Panc1 (cell line): Measurements from ENCODE around the gene KRT16. TPM values are rescaled to one million over a fixed set of nuclear protein-coding genes. Genes with fewer than 3 reads are reported as not detected.
"Not testable (repeated sequence)": the region's sequence is repeated elsewhere in the genome, so short reads cannot be mapped to it uniquely, and the experiment has no call there.

Experiments
- ATAC-seq: fragments of 200-7000 bp; cut with Tn5 transposase; 2 replicates; pipeline ENCODE4 v1.9.1; 2020; ENCODE audit warnings: mild to moderate bottlenecking, moderate library complexity
- BruUV-seq: library from RNA; stranded (reverse); fragments of 400-500 nt; replicated peaks from 2 replicates; lab custom pipeline; 2021; lab: Mats Ljungman, UMichigan
- CTCF ChIA-PET: fragments of 300-600 bp; sonication (Branson Sonifier 250); formaldehyde crosslinking; loops from one replicate; lab custom pipeline; 2022; ENCODE audit warnings: antibody characterized with exemption; lab: Charles Lee
- POLR2A ChIA-PET: fragments of 300-600 bp; sonication (Branson Sonifier 250); formaldehyde crosslinking; loops from one replicate; lab custom pipeline; 2022; ENCODE audit warnings: antibody characterized with exemption; lab: Charles Lee
- DNase-seq: peaks from one replicate; pipeline ENCODE4 v3.0.0-alpha.2; 2010; ENCODE audit warnings: low read depth, low spot score
- H3K27ac ChIP-seq: 2 replicates; pipeline ENCODE4 v1.5.1; 2011; ENCODE audit warnings: mild to moderate bottlenecking, low read length, inconsistent platforms
- H3K27me3 ChIP-seq: fragments of 200-500 bp; sonication (Bioruptor generic); 2 replicates; pipeline ENCODE4 v1.6.0; 2014; ENCODE audit warnings: low read length, inconsistent platforms; ENCODE audit not compliant: control insufficient read depth, insufficient read depth
- H3K36me3 ChIP-seq: fragments of 200-500 bp; sonication (Bioruptor generic); 2 replicates; pipeline ENCODE4 v1.5.1; 2014; ENCODE audit warnings: inconsistent platforms, mild to moderate bottlenecking, low read length, moderate library complexity; ENCODE audit not compliant: control insufficient read depth, insufficient read depth
- H3K4me1 ChIP-seq: 2 replicates; pipeline ENCODE4 v1.5.1; 2011; ENCODE audit warnings: inconsistent platforms, mild to moderate bottlenecking, low read length, moderate library complexity; ENCODE audit not compliant: control insufficient read depth, insufficient read depth
- H3K4me3 ChIP-seq, 2 experiments: 2 replicates each; pipeline ENCODE4 v1.5.1; 2011 to 2012; ENCODE audit warnings: low read depth in 2 of 2, low read length in 2 of 2, mild to moderate bottlenecking in 2 of 2, inconsistent platforms in 1 of 2, moderate library complexity in 1 of 2
- H3K9me3 ChIP-seq: fragments of 200-500 bp; sonication (Bioruptor generic); 2 replicates; pipeline ENCODE4 v1.5.1; 2014; ENCODE audit warnings: low read depth, mild to moderate bottlenecking, inconsistent platforms, low read length, moderate library complexity; ENCODE audit not compliant: control insufficient read depth, insufficient read depth
- POLR2AphosphoS5 ChIP-seq: IDR thresholded peaks from 2 replicates; pipeline ENCODE4 v1.6.1; 2012; ENCODE audit warnings: mild to moderate bottlenecking, low read depth, low read length, moderate library complexity
- SIN3A ChIP-seq: IDR thresholded peaks from 2 replicates; pipeline ENCODE4 v1.6.1; 2012; ENCODE audit warnings: low read depth, mild to moderate bottlenecking, low read length, moderate library complexity, borderline replicate concordance; ENCODE audit not compliant: insufficient read depth
- TCF7L2 ChIP-seq: IDR thresholded peaks from 2 replicates; pipeline ENCODE4 v1.6.1; 2011; ENCODE audit warnings: mild to moderate bottlenecking, low read depth, low read length, inconsistent platforms
- in situ Hi-C: cut with HindIII; loops from 2 replicates; pipeline ENCODE4 v1.10.0; 2016; ENCODE audit warnings: low sequenced_read_pairs, low pct_unique_long_range_greater_than_20kb
- intact Hi-C: fragments of 100-400 bp; cut with micrococcal nuclease; formaldehyde crosslinking; loops from one replicate; pipeline ENCODE4 v1.10.0; 2022; ENCODE audit not compliant: unreplicated experiment
- total RNA-seq: library from RNA; stranded (reverse); gene quantifications from one replicate; pipeline ENCODE4 v1.2.1, GENCODE V29; 2021; ENCODE audit not compliant: unreplicated experiment
- TF ChIP-seq, protein P1 (sequence below), 2 experiments: IDR thresholded peaks; 2 replicates each; pipeline ENCODE4 v1.6.1; 2011 to 2012; ENCODE audit warnings: low read depth in 2 of 2, control low read depth in 1 of 2, low read length in 1 of 2, mild to moderate bottlenecking in 1 of 2, moderate library complexity in 1 of 2; ENCODE audit not compliant: insufficient read depth in 1 of 2
- TF ChIP-seq, protein P2 (sequence below): fragments of 450-650 bp; IDR thresholded peaks from 2 replicates; pipeline ENCODE4 v1.5.1; 2017; ENCODE audit warnings: mild to moderate bottlenecking

The KRT16 gene
- total RNA-seq, 1 experiment from 2014 or later = 1.6 TPM

DNA sequence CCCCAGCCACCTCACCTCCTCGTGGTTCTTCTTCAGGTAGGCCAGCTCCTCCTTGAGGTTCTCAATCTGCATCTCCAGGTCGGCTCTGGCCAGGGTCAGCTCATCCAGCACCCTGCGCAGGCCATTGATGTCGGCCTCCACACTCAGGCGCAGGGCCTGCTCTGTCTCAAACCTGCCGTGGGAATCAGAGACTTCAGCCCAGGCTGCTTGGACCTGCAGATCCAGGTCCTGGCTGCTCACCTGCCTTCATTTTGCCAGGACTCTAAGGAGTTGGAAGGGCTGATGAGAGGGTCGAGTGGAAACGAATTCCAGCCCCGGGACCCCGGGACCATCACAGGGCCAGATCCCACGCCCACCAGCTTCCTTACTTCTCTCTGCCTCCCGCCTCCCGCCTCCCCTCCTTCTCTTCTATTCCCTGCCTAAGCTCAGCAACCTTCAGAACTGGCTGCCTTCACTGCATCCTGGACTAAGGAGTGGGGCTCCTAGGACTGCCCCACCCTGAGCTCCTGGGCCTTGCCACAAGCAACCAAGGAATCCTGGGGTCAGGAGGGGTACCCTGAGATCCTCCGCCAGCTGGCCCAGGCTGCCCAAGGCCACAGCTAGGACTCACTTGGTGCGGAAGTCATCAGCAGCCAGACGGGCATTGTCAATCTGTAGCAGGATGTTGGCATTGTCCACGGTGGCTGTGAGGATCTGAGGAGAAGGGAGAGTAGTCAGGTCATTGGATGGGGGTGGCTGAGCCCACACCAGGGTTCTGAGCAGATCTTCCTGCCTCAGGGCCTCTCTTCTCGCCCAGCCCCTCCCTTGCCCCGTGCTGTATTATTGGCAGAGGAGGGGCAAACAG is 10.0 kb upstream of the KRT16 start:
- H3K36me3 ChIP-seq, in situ Hi-C loops, H3K4me1 ChIP-seq, H3K9me3 ChIP-seq, CTCF ChIA-PET, H3K27ac ChIP-seq, intact Hi-C loops, H3K4me3 ChIP-seq, BruUV-seq, ATAC-seq, DNase-seq, H3K27me3 ChIP-seq: not testable (repeated sequence)
- POLR2A ChIA-PET = interaction anchor here (1.1 kb wide), 1 partner anchor 66 kb away, joined by 3 read pairs; no protein-coding TSS in a partner anchor

DNA sequence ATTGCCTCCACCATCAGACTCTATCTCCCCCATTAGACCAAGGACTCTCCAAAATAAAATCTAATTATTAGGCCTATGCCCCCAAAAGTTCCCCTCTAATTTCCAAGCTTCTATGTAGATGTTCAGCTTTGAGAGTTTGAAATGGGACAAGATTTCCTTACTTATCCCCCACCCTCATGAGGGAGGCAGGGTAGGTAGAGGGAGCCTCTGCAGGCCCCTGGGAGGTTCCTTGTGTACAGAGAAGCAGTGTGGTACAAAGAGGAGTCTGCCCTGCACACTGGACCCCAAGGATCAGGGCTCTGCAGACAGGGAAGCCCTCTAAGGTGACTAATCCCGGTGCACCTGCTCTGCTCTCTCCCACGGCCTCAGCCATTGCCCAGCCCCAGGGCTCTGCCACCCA is 9.3 kb upstream of the KRT16 start:
- H3K36me3 ChIP-seq = no peaks in the 10 kb centered on the region
- POLR2A ChIA-PET = no interaction called here
- TF ChIP-seq, protein P1, sequence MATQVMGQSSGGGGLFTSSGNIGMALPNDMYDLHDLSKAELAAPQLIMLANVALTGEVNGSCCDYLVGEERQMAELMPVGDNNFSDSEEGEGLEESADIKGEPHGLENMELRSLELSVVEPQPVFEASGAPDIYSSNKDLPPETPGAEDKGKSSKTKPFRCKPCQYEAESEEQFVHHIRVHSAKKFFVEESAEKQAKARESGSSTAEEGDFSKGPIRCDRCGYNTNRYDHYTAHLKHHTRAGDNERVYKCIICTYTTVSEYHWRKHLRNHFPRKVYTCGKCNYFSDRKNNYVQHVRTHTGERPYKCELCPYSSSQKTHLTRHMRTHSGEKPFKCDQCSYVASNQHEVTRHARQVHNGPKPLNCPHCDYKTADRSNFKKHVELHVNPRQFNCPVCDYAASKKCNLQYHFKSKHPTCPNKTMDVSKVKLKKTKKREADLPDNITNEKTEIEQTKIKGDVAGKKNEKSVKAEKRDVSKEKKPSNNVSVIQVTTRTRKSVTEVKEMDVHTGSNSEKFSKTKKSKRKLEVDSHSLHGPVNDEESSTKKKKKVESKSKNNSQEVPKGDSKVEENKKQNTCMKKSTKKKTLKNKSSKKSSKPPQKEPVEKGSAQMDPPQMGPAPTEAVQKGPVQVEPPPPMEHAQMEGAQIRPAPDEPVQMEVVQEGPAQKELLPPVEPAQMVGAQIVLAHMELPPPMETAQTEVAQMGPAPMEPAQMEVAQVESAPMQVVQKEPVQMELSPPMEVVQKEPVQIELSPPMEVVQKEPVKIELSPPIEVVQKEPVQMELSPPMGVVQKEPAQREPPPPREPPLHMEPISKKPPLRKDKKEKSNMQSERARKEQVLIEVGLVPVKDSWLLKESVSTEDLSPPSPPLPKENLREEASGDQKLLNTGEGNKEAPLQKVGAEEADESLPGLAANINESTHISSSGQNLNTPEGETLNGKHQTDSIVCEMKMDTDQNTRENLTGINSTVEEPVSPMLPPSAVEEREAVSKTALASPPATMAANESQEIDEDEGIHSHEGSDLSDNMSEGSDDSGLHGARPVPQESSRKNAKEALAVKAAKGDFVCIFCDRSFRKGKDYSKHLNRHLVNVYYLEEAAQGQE (IDR thresholded peaks at IDR 0.05; ENCODE audit: insufficient read depth in 1 of 2, low read depth in 2 of 2, low read length in 1 of 2) = no peak
- TF ChIP-seq TCF7L2 = no peak
- no peak for TF ChIP-seq SIN3A
- TF ChIP-seq POLR2AphosphoS5 = no peak
- TF ChIP-seq, protein P2, sequence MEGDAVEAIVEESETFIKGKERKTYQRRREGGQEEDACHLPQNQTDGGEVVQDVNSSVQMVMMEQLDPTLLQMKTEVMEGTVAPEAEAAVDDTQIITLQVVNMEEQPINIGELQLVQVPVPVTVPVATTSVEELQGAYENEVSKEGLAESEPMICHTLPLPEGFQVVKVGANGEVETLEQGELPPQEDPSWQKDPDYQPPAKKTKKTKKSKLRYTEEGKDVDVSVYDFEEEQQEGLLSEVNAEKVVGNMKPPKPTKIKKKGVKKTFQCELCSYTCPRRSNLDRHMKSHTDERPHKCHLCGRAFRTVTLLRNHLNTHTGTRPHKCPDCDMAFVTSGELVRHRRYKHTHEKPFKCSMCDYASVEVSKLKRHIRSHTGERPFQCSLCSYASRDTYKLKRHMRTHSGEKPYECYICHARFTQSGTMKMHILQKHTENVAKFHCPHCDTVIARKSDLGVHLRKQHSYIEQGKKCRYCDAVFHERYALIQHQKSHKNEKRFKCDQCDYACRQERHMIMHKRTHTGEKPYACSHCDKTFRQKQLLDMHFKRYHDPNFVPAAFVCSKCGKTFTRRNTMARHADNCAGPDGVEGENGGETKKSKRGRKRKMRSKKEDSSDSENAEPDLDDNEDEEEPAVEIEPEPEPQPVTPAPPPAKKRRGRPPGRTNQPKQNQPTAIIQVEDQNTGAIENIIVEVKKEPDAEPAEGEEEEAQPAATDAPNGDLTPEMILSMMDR = no peak
- in situ Hi-C loops = no loop called here
- H3K27ac ChIP-seq = no peak overlapping the region
- DNase-seq (no peak), ATAC-seq (no peak)
- no peak overlapping the region for H3K4me3 ChIP-seq
- BruUV-seq = no TSS peak
- CTCF ChIA-PET = no interaction called here
- H3K27me3 ChIP-seq = no peaks in the 10 kb centered on the region
- intact Hi-C loops = no loop called here
- peaks cover 3% of the 10 kb centered on the region for H3K4me1 ChIP-seq
- H3K9me3 ChIP-seq = no peaks in the 10 kb centered on the region

DNA sequence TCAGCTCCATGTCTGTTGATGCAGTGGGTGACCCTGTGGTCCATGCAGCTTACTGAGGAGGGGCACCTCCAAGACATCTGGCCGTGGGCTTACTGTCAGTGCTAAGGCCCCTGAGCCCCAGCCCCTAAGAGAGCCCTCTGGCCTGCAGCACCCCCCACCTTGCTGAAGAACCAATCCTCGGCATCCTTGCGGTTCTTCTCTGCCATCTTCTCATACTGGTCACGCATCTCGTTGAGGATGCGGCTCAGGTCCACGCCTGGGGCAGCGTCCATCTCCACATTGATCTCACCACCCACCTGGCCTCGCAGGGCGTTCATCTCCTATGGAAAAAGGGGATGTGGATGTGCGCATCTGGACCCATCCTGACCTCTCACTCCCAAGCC is 8.9 kb upstream of the KRT16 start:
- ATAC-seq = not testable (repeated sequence)

More for the DNA sequence above, 8.9 kb upstream of the KRT16 start:
- H3K9me3 ChIP-seq, H3K27me3 ChIP-seq, BruUV-seq, H3K4me3 ChIP-seq, DNase-seq, in situ Hi-C loops, H3K27ac ChIP-seq, H3K4me1 ChIP-seq, H3K36me3 ChIP-seq, intact Hi-C loops: not testable (repeated sequence)
- CTCF ChIA-PET = interaction anchor here (1.0 kb wide), 1 partner anchor 26 kb away, joined by 3 read pairs; no protein-coding TSS in a partner anchor
- POLR2A ChIA-PET = interaction anchor here (0.6 kb wide), 1 partner anchor 105 kb away, joined by 3 read pairs; no protein-coding TSS in a partner anchor
